Fibroblast of lung (primary cell): ENCODE measurements around the gene RASIP1. TPM values are rescaled to one million over a fixed set of nuclear protein-coding genes. Genes with fewer than 3 reads are reported as not detected.

ENCODE experiments used
- DNase-seq, 2 donors: peaks; one replicate each; pipeline versions ENCODE4 v3.0.0 to v3.0.0-alpha.2; 2010; ENCODE audit warnings: low read depth in 2 of 2
- H2AFZ ChIP-seq: 2 replicates; pipeline ENCODE4 v1.5.1; 2012; ENCODE audit warnings: low read length, control low read depth, inconsistent platforms
- H3K27ac ChIP-seq: 2 replicates; pipeline ENCODE4 v1.5.1; 2011; ENCODE audit warnings: low read length, control low read depth; ENCODE audit not compliant: insufficient read depth
- H3K27me3 ChIP-seq: 2 replicates; pipeline ENCODE4 v1.5.1; 2011; ENCODE audit warnings: mild to moderate bottlenecking, low read length; ENCODE audit not compliant: control insufficient read depth, insufficient read depth
- H3K36me3 ChIP-seq: 2 replicates; pipeline ENCODE4 v1.5.1; 2011; ENCODE audit warnings: low read length; ENCODE audit not compliant: control insufficient read depth, insufficient read depth
- H3K4me1 ChIP-seq: 2 replicates; pipeline ENCODE4 v1.5.1; 2011; ENCODE audit warnings: low read length; ENCODE audit not compliant: control insufficient read depth, insufficient read depth; ENCODE audit errors: extremely low read depth
- H3K4me2 ChIP-seq: 2 replicates; pipeline ENCODE4 v1.5.1; 2011; ENCODE audit warnings: low read length, control low read depth; ENCODE audit not compliant: insufficient read depth; ENCODE audit errors: extremely low read depth
- H3K4me3 ChIP-seq, 4 experiments: fragments of 200-600 bp in 1 of 4; sonication (generic) in 1 of 4; replicated peaks in 1 of 4; 2 replicates each; pipeline ENCODE4 v1.5.1; 2011 to 2016; ENCODE audit warnings: low read length in 4 of 4, low read depth in 3 of 4, mild to moderate bottlenecking in 3 of 4, control low read depth in 2 of 4, inconsistent platforms in 1 of 4, mixed read lengths in 1 of 4; ENCODE audit not compliant: insufficient read depth in 1 of 4; ENCODE audit errors: control extremely low read depth in 1 of 4
- H3K79me2 ChIP-seq: 2 replicates; pipeline ENCODE4 v1.5.1; 2012; ENCODE audit warnings: mild to moderate bottlenecking, low read length, inconsistent platforms; ENCODE audit not compliant: control insufficient read depth, insufficient read depth
- H3K9ac ChIP-seq: 2 replicates; pipeline ENCODE4 v1.5.1; 2011; ENCODE audit warnings: mild to moderate bottlenecking, low read length, control low read depth; ENCODE audit not compliant: insufficient read depth
- H3K9me3 ChIP-seq: 2 replicates; pipeline ENCODE4 v1.5.1; 2012; ENCODE audit warnings: low read depth, low read length; ENCODE audit not compliant: control insufficient read depth, insufficient read depth
- H4K20me1 ChIP-seq: 2 replicates; pipeline ENCODE4 v1.5.1; 2011; ENCODE audit warnings: low read length; ENCODE audit not compliant: control insufficient read depth, insufficient read depth; ENCODE audit errors: extremely low read depth
- EZH2 ChIP-seq: IDR thresholded peaks from 2 replicates; pipeline ENCODE4 v1.5.1; 2012; ENCODE audit warnings: low read length, control low read depth, mild to moderate bottlenecking; ENCODE audit errors: missing control alignments
- polyA plus RNA-seq, 2 donors: library from polyadenylated mRNA; depleted of rRNA in 1 of 2; stranded (reverse) in 1 of 2; unstranded in 1 of 2; fragments of >200 nt; gene quantifications; 2 replicates each; pipeline ENCODE4 v1.2.1, GENCODE V29; 2011 to 2012; ENCODE audit warnings: missing spikeins in 1 of 2
- total RNA-seq: library from RNA; depleted of rRNA; stranded (reverse); fragments of >200 nt; gene quantifications from 2 replicates; pipeline ENCODE4 v1.2.1, GENCODE V29; 2014
- TF ChIP-seq, protein P1 (sequence below), 2 donors: IDR thresholded peaks in 1 of 2; conservative IDR thresholded peaks in 1 of 2; 1 replicate in 1 of 2; 2 replicates in 1 of 2; pipeline ENCODE4 v1.5.1; 2011 to 2012; ENCODE audit warnings: low read length in 2 of 2, control low read depth in 1 of 2, inconsistent platforms in 1 of 2, low read depth in 1 of 2, mild to moderate bottlenecking in 1 of 2

RASIP1 gene
- total and polyA plus RNA-seq, 2 donors (not counting 1 experiment from before 2014, with no cell fraction given) = 0.99 to 1.6 TPM

DNA sequence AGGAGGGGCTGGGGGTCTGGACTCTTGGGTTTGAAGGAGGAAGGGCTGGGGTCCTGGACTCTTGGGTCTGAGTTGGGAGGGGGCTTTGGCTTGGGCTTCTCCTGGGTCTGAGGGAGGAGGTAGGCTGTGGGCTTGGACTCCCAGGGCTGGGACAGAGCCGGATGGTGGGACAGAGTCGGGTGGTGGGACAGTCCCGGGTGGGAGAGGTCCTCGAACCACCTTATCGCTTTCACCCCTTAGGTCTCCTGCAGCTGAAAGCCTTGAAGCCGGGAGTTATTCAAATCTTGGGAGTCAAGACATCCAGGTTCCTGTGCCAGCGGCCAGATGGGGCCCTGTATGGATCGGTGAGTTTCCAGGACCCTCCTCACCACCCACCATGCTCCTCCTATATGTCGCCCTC lies 16.3 kb upstream of the RASIP1 start:
- no peak overlapping the region for H3K27ac ChIP-seq
- H2AFZ ChIP-seq = no peak overlapping the region
- H3K4me3 ChIP-seq = no peak overlapping the region
- H3K79me2 ChIP-seq = no peaks in the 10 kb centered on the region
- H3K36me3 ChIP-seq = no peaks in the 10 kb centered on the region
- H3K9ac ChIP-seq = no peak overlapping the region
- H3K27me3 ChIP-seq = peaks cover 15% of the 10 kb centered on the region
- H3K9me3 ChIP-seq = no peaks in the 10 kb centered on the region
- DNase-seq = no peak
- H4K20me1 ChIP-seq = no peaks in the 10 kb centered on the region
- H3K4me1 ChIP-seq = peaks cover 3% of the 10 kb centered on the region
- no peak for TF ChIP-seq EZH2
- TF ChIP-seq, protein P1, sequence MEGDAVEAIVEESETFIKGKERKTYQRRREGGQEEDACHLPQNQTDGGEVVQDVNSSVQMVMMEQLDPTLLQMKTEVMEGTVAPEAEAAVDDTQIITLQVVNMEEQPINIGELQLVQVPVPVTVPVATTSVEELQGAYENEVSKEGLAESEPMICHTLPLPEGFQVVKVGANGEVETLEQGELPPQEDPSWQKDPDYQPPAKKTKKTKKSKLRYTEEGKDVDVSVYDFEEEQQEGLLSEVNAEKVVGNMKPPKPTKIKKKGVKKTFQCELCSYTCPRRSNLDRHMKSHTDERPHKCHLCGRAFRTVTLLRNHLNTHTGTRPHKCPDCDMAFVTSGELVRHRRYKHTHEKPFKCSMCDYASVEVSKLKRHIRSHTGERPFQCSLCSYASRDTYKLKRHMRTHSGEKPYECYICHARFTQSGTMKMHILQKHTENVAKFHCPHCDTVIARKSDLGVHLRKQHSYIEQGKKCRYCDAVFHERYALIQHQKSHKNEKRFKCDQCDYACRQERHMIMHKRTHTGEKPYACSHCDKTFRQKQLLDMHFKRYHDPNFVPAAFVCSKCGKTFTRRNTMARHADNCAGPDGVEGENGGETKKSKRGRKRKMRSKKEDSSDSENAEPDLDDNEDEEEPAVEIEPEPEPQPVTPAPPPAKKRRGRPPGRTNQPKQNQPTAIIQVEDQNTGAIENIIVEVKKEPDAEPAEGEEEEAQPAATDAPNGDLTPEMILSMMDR (conservative IDR thresholded peaks at IDR 0.05 in 1 of 2, IDR thresholded peaks at IDR 0.05 in 1 of 2; ENCODE audit: low read depth in 1 of 2, low read length in 2 of 2) = no peak
- no peak overlapping the region for H3K4me2 ChIP-seq

DNA sequence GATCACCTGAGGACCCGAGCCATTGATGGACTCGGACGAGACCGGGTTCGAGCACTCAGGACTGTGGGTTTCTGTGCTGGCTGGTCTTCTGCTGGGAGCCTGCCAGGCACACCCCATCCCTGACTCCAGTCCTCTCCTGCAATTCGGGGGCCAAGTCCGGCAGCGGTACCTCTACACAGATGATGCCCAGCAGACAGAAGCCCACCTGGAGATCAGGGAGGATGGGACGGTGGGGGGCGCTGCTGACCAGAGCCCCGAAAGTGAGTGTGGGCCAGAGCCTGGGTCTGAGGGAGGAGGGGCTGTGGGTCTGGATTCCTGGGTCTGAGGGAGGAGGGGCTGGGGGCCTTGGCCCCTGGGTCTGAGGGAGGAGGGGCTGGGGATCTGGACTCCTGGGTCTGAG lies 15.8 kb upstream of the RASIP1 start:
- no peaks in the 10 kb centered on the region for H3K79me2 ChIP-seq
- H3K27ac ChIP-seq = no peak overlapping the region
- peaks cover 3% of the 10 kb centered on the region for H3K4me1 ChIP-seq
- H3K9ac ChIP-seq = no peak overlapping the region
- H3K9me3 ChIP-seq = no peaks in the 10 kb centered on the region
- no peak overlapping the region for H3K4me2 ChIP-seq
- H3K36me3 ChIP-seq = no peaks in the 10 kb centered on the region
- peaks cover 16% of the 10 kb centered on the region for H3K27me3 ChIP-seq
- no peak overlapping the region for H3K4me3 ChIP-seq
- DNase-seq = no peak
- no peak overlapping the region for H2AFZ ChIP-seq
- H4K20me1 ChIP-seq = no peaks in the 10 kb centered on the region
- TF ChIP-seq, protein P1 (conservative IDR thresholded peaks at IDR 0.05 in 1 of 2, IDR thresholded peaks at IDR 0.05 in 1 of 2; ENCODE audit: low read depth in 1 of 2, low read length in 2 of 2) = no peak
- TF ChIP-seq EZH2 = no peak

DNA sequence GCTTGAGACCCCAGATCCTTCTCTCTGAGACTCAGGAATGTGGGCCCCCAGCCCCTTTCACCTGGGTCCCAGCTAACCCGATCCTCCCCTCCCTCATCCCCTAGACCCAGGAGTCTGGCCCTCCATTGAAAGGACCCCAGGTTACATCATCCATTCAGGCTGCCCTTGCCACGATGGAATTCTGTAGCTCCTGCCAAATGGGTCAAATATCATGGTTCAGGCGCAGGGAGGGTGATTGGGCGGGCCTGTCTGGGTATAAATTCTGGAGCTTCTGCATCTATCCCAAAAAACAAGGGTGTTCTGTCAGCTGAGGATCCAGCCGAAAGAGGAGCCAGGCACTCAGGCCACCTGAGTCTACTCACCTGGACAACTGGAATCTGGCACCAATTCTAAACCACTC lies 15.4 kb upstream of the RASIP1 start:
- TF ChIP-seq, protein P1 (conservative IDR thresholded peaks at IDR 0.05 in 1 of 2, IDR thresholded peaks at IDR 0.05 in 1 of 2; ENCODE audit: low read depth in 1 of 2, low read length in 2 of 2) = no peak
- no peak for TF ChIP-seq EZH2
- Histone ChIP-seq H3K4me1 (peaks cover 3% of the 10 kb centered on the region), H3K27ac (no peak overlapping the region), H3K79me2 (no peaks in the 10 kb centered on the region), H3K4me3 (no peak overlapping the region), H4K20me1 (no peaks in the 10 kb centered on the region), H3K9ac (no peak overlapping the region), H3K27me3 (peaks cover 20% of the 10 kb centered on the region), H3K4me2 (no peak overlapping the region), H2AFZ (no peak overlapping the region), H3K9me3 (no peaks in the 10 kb centered on the region), H3K36me3 (no peaks in the 10 kb centered on the region)
- DNase-seq = no peak
